SK-N-MC (cell line): ENCODE results near the gene MRPL42.
"Not testable (repeated sequence)": the region's sequence is repeated elsewhere in the genome, so short reads cannot be mapped to it uniquely, and the experiment has no call there.

Experiments
- DNase-seq: peaks from one replicate; pipeline ENCODE4 v3.0.0-alpha.2; 2011; ENCODE audit warnings: low read depth, low spot score
- H3K27ac ChIP-seq: fragments of 200-600 bp; sonication (generic); 2 replicates; pipeline ENCODE4 v1.5.1; 2016; ENCODE audit warnings: mixed run types
- H3K36me3 ChIP-seq: fragments of 200-600 bp; sonication (generic); 2 replicates; pipeline ENCODE4 v1.6.1; 2017; ENCODE audit warnings: antibody characterized with exemption, low read length, mixed read lengths; ENCODE audit not compliant: insufficient read depth
- H3K4me3 ChIP-seq: fragments of 200-600 bp; sonication (generic); 2 replicates; pipeline ENCODE4 v1.5.1; 2016
- H3K9ac ChIP-seq: fragments of 200-600 bp; sonication (generic); 2 replicates; pipeline ENCODE4 v1.8.0; 2017; ENCODE audit warnings: mixed run types, mixed read lengths; ENCODE audit not compliant: insufficient read length
- H3K9me3 ChIP-seq: fragments of 200-600 bp; sonication (generic); 2 replicates; pipeline ENCODE4 v1.6.1; 2017; ENCODE audit warnings: low read depth, mild to moderate bottlenecking, antibody characterized with exemption, low read length, moderate library complexity, mixed read lengths
- EZH2 ChIP-seq: fragments of 200-600 bp; sonication (generic); IDR thresholded peaks from one replicate; pipeline ENCODE4 v1.6.1; 2017; ENCODE audit warnings: antibody characterized with exemption
- FOXP2 ChIP-seq: optimal IDR thresholded peaks from 2 replicates; pipeline ENCODE3; 2011; ENCODE audit warnings: mild to moderate bottlenecking, moderate library complexity; ENCODE audit not compliant: insufficient read depth; ENCODE audit errors: extremely low read length, control extremely low read depth
- POLR2AphosphoS5 ChIP-seq: IDR thresholded peaks from 2 replicates; pipeline ENCODE4 v1.6.1; 2012; ENCODE audit warnings: mild to moderate bottlenecking, low read depth, low read length, borderline replicate concordance

MRPL42 gene

GRCh38 chr12:93476555-93476954, 9.2 kb downstream of the MRPL42 start:
- no peak overlapping the region for H3K9ac ChIP-seq
- peaks cover 90% of the 10 kb centered on the region for H3K36me3 ChIP-seq
- TF ChIP-seq POLR2AphosphoS5 (no peak), FOXP2 (no peak), EZH2 (no peak)
- H3K27ac ChIP-seq, result no peak overlapping the region
- DNase-seq, result no peak
- no peak overlapping the region for H3K4me3 ChIP-seq
- no peaks in the 10 kb centered on the region for H3K9me3 ChIP-seq

- H3K4me3 ChIP-seq, result no peak overlapping the region
- H3K27ac ChIP-seq, result no peak overlapping the region
- H3K9ac ChIP-seq, result no peak overlapping the region
- H3K9me3 ChIP-seq, result no peaks in the 10 kb centered on the region
- no peak for TF ChIP-seq POLR2AphosphoS5
- no peak for TF ChIP-seq EZH2
- H3K36me3 ChIP-seq, result peaks cover 91% of the 10 kb centered on the region
- no peak for DNase-seq
These were observed 15.4 kb downstream of the MRPL42 start for GRCh38 chr12:93482721-93483120.

GRCh38 chr12:93483151-93483807, 16.0 kb downstream of the MRPL42 start:
- TF ChIP-seq POLR2AphosphoS5, result no peak
- no peak overlapping the region for H3K4me3 ChIP-seq
- no peak for DNase-seq
- H3K9ac ChIP-seq, result no peak overlapping the region
- H3K27ac ChIP-seq, result no peak overlapping the region
- H3K36me3 ChIP-seq, result peaks cover 92% of the 10 kb centered on the region
- no peaks in the 10 kb centered on the region for H3K9me3 ChIP-seq

GRCh38 chr12:93484315-93484981, 17.1 kb downstream of the MRPL42 start:
- H3K9me3 ChIP-seq, result no peaks in the 10 kb centered on the region
- TF ChIP-seq POLR2AphosphoS5 (no peak), FOXP2 (no peak), EZH2 (no peak)
- no peak for DNase-seq
- H3K4me3 ChIP-seq, result no peak overlapping the region
- no peak overlapping the region for H3K9ac ChIP-seq
- H3K36me3 ChIP-seq, result peaks cover 92% of the 10 kb centered on the region
- H3K27ac ChIP-seq, result no peak overlapping the region

GRCh38 chr12:93492808-93493207, 25.5 kb downstream of the MRPL42 start:
- not testable (repeated sequence) for H3K9ac ChIP-seq, H3K4me3 ChIP-seq, H3K27ac ChIP-seq, DNase-seq, H3K9me3 ChIP-seq
- peaks cover 77% of the 10 kb centered on the region for H3K36me3 ChIP-seq

GRCh38 chr12:93494096-93494495, 26.8 kb downstream of the MRPL42 start:
- H3K9me3 ChIP-seq, result no peaks in the 10 kb centered on the region
- H3K36me3 ChIP-seq, result peaks cover 64% of the 10 kb centered on the region
- H3K27ac ChIP-seq, result no peak overlapping the region
- DNase-seq, result no peak
- H3K4me3 ChIP-seq, result no peak overlapping the region
- no peak overlapping the region for H3K9ac ChIP-seq
- TF ChIP-seq POLR2AphosphoS5, result no peak

GRCh38 chr12:93497456-93497855, 30.1 kb downstream of the MRPL42 start:
- H3K4me3 ChIP-seq, result no peak overlapping the region
- H3K9ac ChIP-seq, result no peak overlapping the region
- no peak overlapping the region for H3K27ac ChIP-seq
- no peak for DNase-seq
- peaks cover 56% of the 10 kb centered on the region for H3K36me3 ChIP-seq
- H3K9me3 ChIP-seq, result no peaks in the 10 kb centered on the region
- TF ChIP-seq POLR2AphosphoS5 (no peak), FOXP2 (no peak), EZH2 (no peak)

GRCh38 chr12:93498813-93499212, 31.5 kb downstream of the MRPL42 start:
- H3K4me3 ChIP-seq, H3K27ac ChIP-seq, H3K9ac ChIP-seq, DNase-seq, H3K9me3 ChIP-seq: not testable (repeated sequence)
- H3K36me3 ChIP-seq, result peaks cover 65% of the 10 kb centered on the region

- Histone ChIP-seq H3K36me3 (peaks cover 64% of the 10 kb centered on the region), H3K9ac (no peak overlapping the region), H3K4me3 (no peak overlapping the region), H3K9me3 (no peaks in the 10 kb centered on the region), H3K27ac (peak overlapping the region; percentile 55; the same call in 1 of the 2 replicates)
- no peak for DNase-seq
- TF ChIP-seq EZH2, result no peak
- TF ChIP-seq FOXP2, result no peak
- no peak for TF ChIP-seq POLR2AphosphoS5
These were observed 32.9 kb downstream of the MRPL42 start for GRCh38 chr12:93500201-93500600.
